HCT116 (cell line): ENCODE results near the gene DHX30. TPM values are rescaled to one million over a fixed set of nuclear protein-coding genes. Genes with fewer than 3 reads are reported as not detected.

Source experiments
- ATAC-seq: fragments of 200-7000 bp; cut with Tn5 transposase; 2 replicates; pipeline ENCODE4 v1.9.1; 2020; ENCODE audit warnings: mild to moderate bottlenecking, moderate library complexity
- BruUV-seq: library from RNA; stranded (reverse); fragments of 400-500 nt; replicated peaks from 2 replicates; lab custom pipeline; 2021; lab: Mats Ljungman, UMichigan
- CTCF ChIA-PET: fragments of 300-600 bp; sonication (Branson Sonifier 250); formaldehyde crosslinking; loops from one replicate; lab custom pipeline; 2021; ENCODE audit warnings: antibody characterized with exemption; lab: Charles Lee
- POLR2A ChIA-PET: fragments of 300-600, 350-600 bp; sonication (Branson Sonifier 250); formaldehyde crosslinking; loops from one replicate; lab custom pipeline; 2021; ENCODE audit warnings: antibody characterized with exemption; lab: Charles Lee
- RAD21 ChIA-PET, 2 experiments: fragments of 300-600 bp; sonication (Branson Sonifier 250); formaldehyde crosslinking; loops; one replicate each; lab custom pipeline; 2023; ENCODE audit warnings: low total read pairs in 2 of 2; ENCODE audit not compliant: uncharacterized antibody in 2 of 2, unreplicated experiment in 2 of 2, low non-redundant PET in 1 of 2; lab: Charles Lee
- DNase-seq: peaks from one replicate; pipeline ENCODE4 v3.0.0-alpha.2; 2010; ENCODE audit warnings: low read depth, low spot score
- H2AFZ ChIP-seq: fragments of 200-600 bp; shearing (Covaris generic), sonication (generic); 2 replicates; pipeline ENCODE4 v1.6.1; 2017; ENCODE audit warnings: low read depth, mixed run types, mixed read lengths, antibody characterized with exemption, low read length; ENCODE audit not compliant: poor library complexity, severe bottlenecking
- H3K27ac ChIP-seq: 2 replicates; pipeline ENCODE4 v1.5.1; 2012; ENCODE audit warnings: low read depth, low read length
- H3K27me3 ChIP-seq: fragments of 200-600 bp; sonication (generic); 2 replicates; pipeline ENCODE4 v1.6.1; 2016; ENCODE audit warnings: mixed run types, low read length, mixed read lengths; ENCODE audit not compliant: insufficient read depth
- H3K36me3 ChIP-seq, 2 experiments: fragments of 200-500 bp in 1 of 2; fragments of 200-600 bp in 1 of 2; sonication (Bioruptor generic) in 1 of 2; sonication (generic) in 1 of 2; 2 replicates each; pipeline versions ENCODE4 v1.5.1 to v1.6.1; 2014 to 2016; ENCODE audit warnings: low read length in 2 of 2, inconsistent platforms in 1 of 2, mixed read lengths in 1 of 2, mixed run types in 1 of 2; ENCODE audit not compliant: insufficient read depth in 2 of 2, control insufficient read depth in 1 of 2
- H3K4me1 ChIP-seq, 2 experiments: fragments of 200-600 bp in 1 of 2; sonication (generic) in 1 of 2; 2 replicates each; pipeline versions ENCODE4 v1.5.1 to v1.6.1; 2012 to 2017; ENCODE audit warnings: low read length in 2 of 2, inconsistent platforms in 1 of 2, mild to moderate bottlenecking in 1 of 2, mixed read lengths in 1 of 2, mixed run types in 1 of 2, moderate library complexity in 1 of 2; ENCODE audit not compliant: insufficient read depth in 2 of 2, control insufficient read depth in 1 of 2
- H3K4me2 ChIP-seq: fragments of 200-600 bp; sonication (generic); 2 replicates; pipeline ENCODE4 v1.6.1; 2017; ENCODE audit warnings: mixed run types, low read length, mixed read lengths
- H3K4me3 ChIP-seq, 2 experiments: fragments of 200-600 bp in 1 of 2; sonication (generic) in 1 of 2; replicated peaks in 1 of 2; 2 replicates each; pipeline ENCODE4 v1.5.1; 2011 to 2016; ENCODE audit warnings: low read length in 2 of 2, control low read depth in 1 of 2, low read depth in 1 of 2, mild to moderate bottlenecking in 1 of 2, mixed read lengths in 1 of 2, mixed run types in 1 of 2
- H3K79me2 ChIP-seq: fragments of 200-600 bp; sonication (generic); 2 replicates; pipeline ENCODE4 v1.6.1; 2017; ENCODE audit warnings: mild to moderate bottlenecking, mixed run types, low read length, moderate library complexity, mixed read lengths; ENCODE audit not compliant: insufficient read depth
- H3K9ac ChIP-seq: fragments of 200-600 bp; sonication (generic); 2 replicates; pipeline ENCODE4 v1.6.1; 2016; ENCODE audit warnings: low read length, mixed read lengths
- H3K9me2 ChIP-seq: fragments of 200-600 bp; sonication (generic), shearing (Covaris generic); 2 replicates; pipeline ENCODE4 v1.6.1; 2017; ENCODE audit warnings: mixed run types, mild to moderate bottlenecking, moderate library complexity; ENCODE audit not compliant: insufficient read depth
- H3K9me3 ChIP-seq, 2 experiments: fragments of 200-500 bp in 1 of 2; fragments of 200-600 bp in 1 of 2; sonication (Bioruptor generic) in 1 of 2; sonication (generic) in 1 of 2; 2 replicates each; pipeline ENCODE4 v1.6.1; 2014 to 2017; ENCODE audit warnings: low read length in 2 of 2, mixed read lengths in 2 of 2, inconsistent platforms in 1 of 2, low read depth in 1 of 2, mild to moderate bottlenecking in 1 of 2, mixed run types in 1 of 2, moderate library complexity in 1 of 2; ENCODE audit not compliant: control insufficient read depth in 1 of 2, insufficient read depth in 1 of 2
- H4K20me1 ChIP-seq: fragments of 200-600 bp; sonication (generic), shearing (Covaris generic); 2 replicates; pipeline ENCODE4 v1.6.1; 2017; ENCODE audit warnings: mixed run types, mild to moderate bottlenecking, moderate library complexity; ENCODE audit not compliant: insufficient read depth
- ATF3 ChIP-seq: IDR thresholded peaks from 2 replicates; pipeline ENCODE4 v1.6.1; 2012
- CBX3 ChIP-seq: IDR thresholded peaks from 2 replicates; pipeline ENCODE4 v1.6.1; 2012; ENCODE audit warnings: low read depth
- CEBPB ChIP-seq: IDR thresholded peaks from 2 replicates; pipeline ENCODE4 v1.6.1; 2012; ENCODE audit warnings: low read depth
- EGR1 ChIP-seq: IDR thresholded peaks from 2 replicates; pipeline ENCODE4 v1.6.1; 2012; ENCODE audit warnings: low read depth
- ELF1 ChIP-seq: IDR thresholded peaks from 2 replicates; pipeline ENCODE4 v1.6.1; 2012; ENCODE audit warnings: low read depth, borderline replicate concordance
- EZH2 ChIP-seq: fragments of 200-600 bp; sonication (generic); IDR thresholded peaks from 2 replicates; pipeline ENCODE4 v1.6.1; 2017; ENCODE audit warnings: antibody characterized with exemption, mixed run types
- JUND ChIP-seq: IDR thresholded peaks from 2 replicates; pipeline ENCODE4 v1.6.1; 2012
- POLR2A ChIP-seq: IDR thresholded peaks from 2 replicates; pipeline ENCODE4 v1.7.0; 2011; ENCODE audit warnings: borderline replicate concordance; ENCODE audit not compliant: insufficient read depth, insufficient read length; ENCODE audit errors: extremely low read depth
- POLR2AphosphoS5 ChIP-seq: IDR thresholded peaks from 2 replicates; pipeline ENCODE4 v1.6.1; 2011; ENCODE audit warnings: mild to moderate bottlenecking, low read depth, low read length, moderate library complexity
- RAD21 ChIP-seq: IDR thresholded peaks from 2 replicates; pipeline ENCODE4 v1.6.1; 2012; ENCODE audit warnings: low read depth, mild to moderate bottlenecking
- REST ChIP-seq: IDR thresholded peaks from 2 replicates; pipeline ENCODE4 v1.6.1; 2012; ENCODE audit warnings: low read depth
- SIN3A ChIP-seq: IDR thresholded peaks from 2 replicates; pipeline ENCODE4 v1.6.1; 2012; ENCODE audit warnings: low read depth
- SP1 ChIP-seq: IDR thresholded peaks from 2 replicates; pipeline ENCODE4 v1.6.1; 2012; ENCODE audit warnings: low read depth
- TCF7L2 ChIP-seq: IDR thresholded peaks from 2 replicates; pipeline ENCODE4 v1.7.0; 2011; ENCODE audit warnings: borderline replicate concordance, inconsistent platforms; ENCODE audit not compliant: insufficient read depth, insufficient read length; ENCODE audit errors: extremely low read depth
- YY1 ChIP-seq: IDR thresholded peaks from 2 replicates; pipeline ENCODE4 v1.6.1; 2011; ENCODE audit warnings: low read length, low read depth, moderate library complexity, mild to moderate bottlenecking; ENCODE audit not compliant: insufficient replicate concordance; ENCODE audit errors: extremely low read depth
- ZFX ChIP-seq: fragments of 450-650 bp; IDR thresholded peaks from 2 replicates; pipeline ENCODE4 v1.6.1; 2017
- ZNF274 ChIP-seq: fragments of 200-500 bp; sonication (Bioruptor generic); IDR thresholded peaks from 2 replicates; pipeline ENCODE4 v1.6.1; 2014; ENCODE audit warnings: mild to moderate bottlenecking, low read depth, low read length, inconsistent platforms
- intact Hi-C: fragments of 100-400 bp; cut with micrococcal nuclease; formaldehyde crosslinking; loops from 2 replicates; pipeline ENCODE4 v1.10.0; 2022
- total RNA-seq: library from RNA; stranded (reverse); gene quantifications from one replicate; pipeline ENCODE4 v1.2.1, GENCODE V29; 2021; ENCODE audit not compliant: unreplicated experiment

The DHX30 gene
- total RNA-seq, 1 experiment from 2014 or later = 114 TPM

GRCh38 chr3:47854267-47854666, 51.3 kb downstream of the DHX30 start:
- H3K4me1 ChIP-seq = no peaks in the 10 kb centered on the region
- no peak overlapping the region for H3K9ac ChIP-seq
- no peaks in the 10 kb centered on the region for H3K79me2 ChIP-seq
- no peaks in the 10 kb centered on the region for H4K20me1 ChIP-seq
- no peak overlapping the region for H2AFZ ChIP-seq
- ChIA-PET POLR2A (no interaction called here), RAD21 (no interaction called here), CTCF (no interaction called here)
- H3K9me2 ChIP-seq = no peaks in the 10 kb centered on the region
- no peak overlapping the region for H3K4me3 ChIP-seq
- no peaks in the 10 kb centered on the region for H3K9me3 ChIP-seq
- no peak for DNase-seq
- no peak for ATAC-seq
- TF ChIP-seq JUND (no peak), SP1 (no peak), POLR2A (no peak), CEBPB (no peak), CBX3 (no peak), RAD21 (no peak), YY1 (no peak), REST (no peak), EGR1 (no peak), ATF3 (no peak), ELF1 (no peak), ZFX (no peak), TCF7L2 (no peak), EZH2 (no peak), ZNF274 (no peak), SIN3A (no peak), POLR2AphosphoS5 (no peak)
- intact Hi-C loops = loop anchor here (5.0 kb wide), 1 partner anchor 138 kb away; no protein-coding TSS in a partner anchor
- no peak overlapping the region for H3K27ac ChIP-seq
- H3K27me3 ChIP-seq = no peaks in the 10 kb centered on the region
- BruUV-seq = no TSS peak
- no peak overlapping the region for H3K4me2 ChIP-seq
- H3K36me3 ChIP-seq = peaks cover 10 to 16% of the 10 kb centered on the region in 2 experiments; a peak in 3 of 4 replicates
